Dermis microvascular lymphatic vessel endothelial cell (primary cell): ENCODE results near the gene GSC2. TPM values are rescaled to one million over a fixed set of nuclear protein-coding genes. Genes with fewer than 3 reads are reported as not detected.

ENCODE experiments used
- DNase-seq, 2 donors: peaks; one replicate each; pipeline versions ENCODE4 v3.0.0 to v3.0.0-alpha.2; 2010; ENCODE audit warnings: low read depth in 2 of 2
- total RNA-seq: library from RNA; depleted of rRNA; stranded (reverse); fragments of >200 nt; gene quantifications from 2 replicates; pipeline ENCODE4 v1.2.1, GENCODE V29; 2014

GSC2 gene
- total RNA-seq, 1 donor from 2014 or later = not detected

DNA sequence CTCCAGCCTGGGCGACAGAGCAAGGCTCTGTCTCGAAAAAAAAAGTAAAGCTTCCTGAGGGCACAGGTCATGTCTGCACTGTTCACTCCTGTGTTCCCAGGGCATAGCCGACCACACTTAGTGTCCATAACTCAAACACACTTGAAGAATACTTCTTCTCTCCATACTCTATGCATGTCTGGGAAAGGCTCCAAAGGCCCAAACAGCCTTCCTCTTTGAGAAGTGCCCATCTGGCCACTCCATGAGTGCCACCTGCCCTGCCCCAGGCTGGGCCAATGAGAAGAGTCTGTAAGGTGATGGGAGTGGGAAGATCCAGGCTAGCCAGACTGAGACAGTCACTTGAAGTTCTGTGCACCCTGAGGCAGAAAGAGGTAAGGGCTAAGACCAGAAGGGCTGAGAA is 52.6 kb downstream of the GSC2 start:
- DNase-seq = no peak

Other genes with a start within 250 kb of the GSC2 start
- 0.25 and 0.51 TPM in 2 replicates for gene DGCR6, start 244.0 kb downstream of the GSC2 start, total RNA-seq
- gene PRODH, start 214.0 kb downstream of the GSC2 start, total RNA-seq = not detected in 2 replicates
- 30.2 and 43.7 TPM in 2 replicates for gene DGCR2, start 27.9 kb downstream of the GSC2 start, total RNA-seq
- not detected in 2 replicates for gene TSSK2, start 19.0 kb downstream of the GSC2 start, total RNA-seq
- 4.2 and 6.3 TPM in 2 replicates for gene ESS2, start 5.6 kb downstream of the GSC2 start, total RNA-seq
- gene SLC25A1, start 28.4 kb upstream of the GSC2 start, total RNA-seq = 68.5 and 70.0 TPM in 2 replicates
- 2.8 and 3.5 TPM in 2 replicates for gene CLTCL1, start 141.4 kb upstream of the GSC2 start, total RNA-seq